Peyer's patch (tissue), 4 donors: Measurements from ENCODE around the gene INSRR.

Experiments
- POLR2A ChIP-seq, 2 donors: fragments of 450-650 bp; IDR thresholded peaks; one replicate each; pipeline ENCODE4 v1.5.1; 2017; ENCODE audit warnings: antibody characterized with exemption in 2 of 2, mild to moderate bottlenecking in 2 of 2, moderate library complexity in 2 of 2
- TF ChIP-seq, protein P1 (sequence below), 6 experiments: fragments of 450-650 bp in 4 of 6; fragments of 200-600 bp in 2 of 6; sonication (generic) in 1 of 6; IDR thresholded peaks; one replicate each; pipeline ENCODE4 v1.5.1; 2017 to 2019; ENCODE audit warnings: antibody characterized with exemption in 6 of 6, mild to moderate bottlenecking in 3 of 6, moderate library complexity in 1 of 6

DNA sequence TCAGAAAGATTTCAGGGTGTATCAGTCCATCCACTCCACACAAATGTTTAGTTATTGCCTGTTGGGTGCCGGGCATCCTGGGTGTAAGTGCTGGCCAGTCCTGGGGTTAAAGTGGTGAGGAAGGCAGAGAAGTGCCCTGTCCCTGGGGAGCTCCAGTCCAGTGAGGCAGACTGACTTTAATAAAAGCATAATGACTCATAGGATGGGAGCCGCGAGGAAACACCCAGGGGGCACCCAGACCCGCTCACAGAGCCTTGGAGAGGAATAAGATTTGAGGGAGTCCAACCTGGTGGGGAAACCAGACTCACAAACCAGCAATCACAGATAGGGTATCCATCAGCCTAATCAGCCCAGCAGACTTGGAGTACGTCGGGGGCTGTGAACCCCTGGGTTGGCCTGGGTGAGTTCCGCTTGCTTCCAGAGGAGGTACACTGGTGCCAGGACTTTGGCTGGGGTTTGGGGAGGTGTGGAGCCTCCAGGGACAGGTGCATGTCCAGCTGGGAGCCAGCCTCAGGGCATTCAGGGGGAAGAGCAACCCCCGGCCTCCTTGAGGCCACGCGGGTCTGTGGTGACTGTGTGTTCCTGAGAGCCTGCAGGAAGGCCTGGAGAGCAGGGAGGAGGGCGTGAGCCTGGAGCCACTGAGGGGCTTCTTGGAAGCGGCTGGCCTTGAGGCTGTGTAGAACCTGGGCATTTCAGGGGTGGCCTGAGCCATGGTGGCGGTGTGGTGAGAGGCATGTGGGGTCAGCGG lies 38.3 kb upstream of the INSRR start:
- TF ChIP-seq, protein P1, sequence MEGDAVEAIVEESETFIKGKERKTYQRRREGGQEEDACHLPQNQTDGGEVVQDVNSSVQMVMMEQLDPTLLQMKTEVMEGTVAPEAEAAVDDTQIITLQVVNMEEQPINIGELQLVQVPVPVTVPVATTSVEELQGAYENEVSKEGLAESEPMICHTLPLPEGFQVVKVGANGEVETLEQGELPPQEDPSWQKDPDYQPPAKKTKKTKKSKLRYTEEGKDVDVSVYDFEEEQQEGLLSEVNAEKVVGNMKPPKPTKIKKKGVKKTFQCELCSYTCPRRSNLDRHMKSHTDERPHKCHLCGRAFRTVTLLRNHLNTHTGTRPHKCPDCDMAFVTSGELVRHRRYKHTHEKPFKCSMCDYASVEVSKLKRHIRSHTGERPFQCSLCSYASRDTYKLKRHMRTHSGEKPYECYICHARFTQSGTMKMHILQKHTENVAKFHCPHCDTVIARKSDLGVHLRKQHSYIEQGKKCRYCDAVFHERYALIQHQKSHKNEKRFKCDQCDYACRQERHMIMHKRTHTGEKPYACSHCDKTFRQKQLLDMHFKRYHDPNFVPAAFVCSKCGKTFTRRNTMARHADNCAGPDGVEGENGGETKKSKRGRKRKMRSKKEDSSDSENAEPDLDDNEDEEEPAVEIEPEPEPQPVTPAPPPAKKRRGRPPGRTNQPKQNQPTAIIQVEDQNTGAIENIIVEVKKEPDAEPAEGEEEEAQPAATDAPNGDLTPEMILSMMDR (IDR thresholded peaks at IDR 0.05) = no peak
- no peak for TF ChIP-seq POLR2A (IDR thresholded peaks at IDR 0.05)
